Hepatocyte (in vitro differentiated cells): Measurements from ENCODE around the gene SLC29A4. TPM values are rescaled to one million over a fixed set of nuclear protein-coding genes. Genes with fewer than 3 reads are reported as not detected.

ENCODE experiments used
- DNase-seq: peaks from one replicate; pipeline ENCODE4 v3.0.0-alpha.2; 2016; ENCODE audit warnings: low spot score
- H2AFZ ChIP-seq: fragments of 200-600 bp; sonication (generic); 2 replicates; pipeline ENCODE4 v1.6.0; 2016; ENCODE audit warnings: antibody characterized with exemption, mild to moderate bottlenecking
- H3K27ac ChIP-seq: fragments of 200-600 bp; sonication (generic); 2 replicates; pipeline ENCODE4 v1.5.1; 2016; ENCODE audit warnings: mild to moderate bottlenecking
- H3K27me3 ChIP-seq: fragments of 200-600 bp; sonication (generic); 2 replicates; pipeline ENCODE4 v1.6.1; 2016
- H3K36me3 ChIP-seq: fragments of 200-600 bp; sonication (generic); replicated peaks from 2 replicates; pipeline ENCODE4 v1.5.1; 2016; ENCODE audit warnings: low read depth; ENCODE audit not compliant: insufficient read depth
- H3K4me1 ChIP-seq: fragments of 200-600 bp; sonication (generic); 2 replicates; pipeline ENCODE4 v1.5.1; 2016; ENCODE audit warnings: mild to moderate bottlenecking, moderate library complexity; ENCODE audit not compliant: insufficient read depth
- H3K4me2 ChIP-seq: fragments of 200-600 bp; sonication (generic); 2 replicates; pipeline ENCODE4 v1.6.0; 2016
- H3K4me3 ChIP-seq: fragments of 200-600 bp; sonication (generic); 2 replicates; pipeline ENCODE4 v1.5.1; 2016; ENCODE audit warnings: mild to moderate bottlenecking
- H3K79me2 ChIP-seq: fragments of 200-600 bp; sonication (generic); 2 replicates; pipeline ENCODE4 v1.6.0; 2017; ENCODE audit warnings: mild to moderate bottlenecking
- H3K9me2 ChIP-seq: fragments of 200-600 bp; sonication (generic); replicated peaks from 2 replicates; pipeline ENCODE4 v1.6.0; 2017; ENCODE audit warnings: mild to moderate bottlenecking; ENCODE audit not compliant: insufficient read depth
- H3K9me3 ChIP-seq: fragments of 200-600 bp; sonication (generic); 2 replicates; pipeline ENCODE4 v1.5.1; 2016; ENCODE audit warnings: low read depth, mild to moderate bottlenecking
- H4K20me1 ChIP-seq: fragments of 200-600 bp; sonication (generic); 2 replicates; pipeline ENCODE4 v1.6.0; 2016; ENCODE audit warnings: mild to moderate bottlenecking; ENCODE audit not compliant: insufficient read depth, poor library complexity, severe bottlenecking
- CTCF ChIP-seq: fragments of 200-600 bp; sonication (generic); IDR thresholded peaks from 2 replicates; pipeline ENCODE4 v1.5.1; 2016; ENCODE audit warnings: antibody characterized with exemption, mild to moderate bottlenecking; ENCODE audit not compliant: poor library complexity
- EZH2 ChIP-seq: fragments of 200-600 bp; sonication (generic); IDR thresholded peaks from 2 replicates; pipeline ENCODE4 v1.6.1; 2016; ENCODE audit warnings: antibody characterized with exemption, mild to moderate bottlenecking, borderline replicate concordance
- EZH2phosphoT487 ChIP-seq: fragments of 200-600 bp; sonication (generic); IDR thresholded peaks from one replicate; pipeline ENCODE4 v1.6.1; 2018; ENCODE audit warnings: antibody characterized with exemption, mild to moderate bottlenecking, low read depth, moderate library complexity; ENCODE audit not compliant: unreplicated experiment, severe bottlenecking
- WGBS: methylation state at CpG from one replicate; pipeline ENCODE4 v1.1.6; 2016; ENCODE audit warnings: low lambda C conversion rate; ENCODE audit errors: missing lambda C conversion rate; 5-methylcytosine and 5-hydroxymethylcytosine counted together
- polyA plus RNA-seq: library from polyadenylated mRNA; unstranded; fragments of >200 nt; fragmentation: Nextera tagmentation; extraction: Ambion mirVana; gene quantifications from 2 replicates; pipeline ENCODE4 v1.2.1, GENCODE V29; 2016
- total RNA-seq: library from RNA; depleted of rRNA; stranded (reverse); fragments of >200 nt; gene quantifications from 2 replicates; pipeline ENCODE4 v1.2.3, GENCODE V29; 2014

The SLC29A4 gene, protein sequence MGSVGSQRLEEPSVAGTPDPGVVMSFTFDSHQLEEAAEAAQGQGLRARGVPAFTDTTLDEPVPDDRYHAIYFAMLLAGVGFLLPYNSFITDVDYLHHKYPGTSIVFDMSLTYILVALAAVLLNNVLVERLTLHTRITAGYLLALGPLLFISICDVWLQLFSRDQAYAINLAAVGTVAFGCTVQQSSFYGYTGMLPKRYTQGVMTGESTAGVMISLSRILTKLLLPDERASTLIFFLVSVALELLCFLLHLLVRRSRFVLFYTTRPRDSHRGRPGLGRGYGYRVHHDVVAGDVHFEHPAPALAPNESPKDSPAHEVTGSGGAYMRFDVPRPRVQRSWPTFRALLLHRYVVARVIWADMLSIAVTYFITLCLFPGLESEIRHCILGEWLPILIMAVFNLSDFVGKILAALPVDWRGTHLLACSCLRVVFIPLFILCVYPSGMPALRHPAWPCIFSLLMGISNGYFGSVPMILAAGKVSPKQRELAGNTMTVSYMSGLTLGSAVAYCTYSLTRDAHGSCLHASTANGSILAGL
- total RNA-seq, result 21.9 and 22.3 TPM in 2 replicates
- polyA plus RNA-seq, result 32.6 and 36.1 TPM in 2 replicates

GRCh38 chr7:5282543-5283316 lies at the start of gene SLC29A4:
Gene SLC29A4 (plus strand): TSS chr7:5282943. CDS start chr7:5287817, 4,874 bp downstream.
- Histone ChIP-seq H3K9me3 (no peaks in the 10 kb centered on the region), H4K20me1 (no peaks in the 10 kb centered on the region), H3K4me2 (peak within 1 kb of the TSS; percentile 98), H2AFZ (peak within 1 kb of the TSS; percentile 71), H3K4me3 (peak within 1 kb of the TSS; percentile 72), H3K27ac (no peak within 1 kb of the TSS), H3K9me2 (no peaks in the 10 kb centered on the region), H3K79me2 (peaks cover 8% of the 10 kb centered on the region), H3K36me3 (no peaks in the 10 kb centered on the region), H3K4me1 (peaks cover 17% of the 10 kb centered on the region), H3K27me3 (no peaks in the 10 kb centered on the region)
- TF ChIP-seq EZH2phosphoT487 (no peak), EZH2 (no peak), CTCF (no peak)
- 0% methylated on average over 1 of the region's 69 CpGs for WGBS
- DNase-seq, result peak; percentile 71

DNA sequence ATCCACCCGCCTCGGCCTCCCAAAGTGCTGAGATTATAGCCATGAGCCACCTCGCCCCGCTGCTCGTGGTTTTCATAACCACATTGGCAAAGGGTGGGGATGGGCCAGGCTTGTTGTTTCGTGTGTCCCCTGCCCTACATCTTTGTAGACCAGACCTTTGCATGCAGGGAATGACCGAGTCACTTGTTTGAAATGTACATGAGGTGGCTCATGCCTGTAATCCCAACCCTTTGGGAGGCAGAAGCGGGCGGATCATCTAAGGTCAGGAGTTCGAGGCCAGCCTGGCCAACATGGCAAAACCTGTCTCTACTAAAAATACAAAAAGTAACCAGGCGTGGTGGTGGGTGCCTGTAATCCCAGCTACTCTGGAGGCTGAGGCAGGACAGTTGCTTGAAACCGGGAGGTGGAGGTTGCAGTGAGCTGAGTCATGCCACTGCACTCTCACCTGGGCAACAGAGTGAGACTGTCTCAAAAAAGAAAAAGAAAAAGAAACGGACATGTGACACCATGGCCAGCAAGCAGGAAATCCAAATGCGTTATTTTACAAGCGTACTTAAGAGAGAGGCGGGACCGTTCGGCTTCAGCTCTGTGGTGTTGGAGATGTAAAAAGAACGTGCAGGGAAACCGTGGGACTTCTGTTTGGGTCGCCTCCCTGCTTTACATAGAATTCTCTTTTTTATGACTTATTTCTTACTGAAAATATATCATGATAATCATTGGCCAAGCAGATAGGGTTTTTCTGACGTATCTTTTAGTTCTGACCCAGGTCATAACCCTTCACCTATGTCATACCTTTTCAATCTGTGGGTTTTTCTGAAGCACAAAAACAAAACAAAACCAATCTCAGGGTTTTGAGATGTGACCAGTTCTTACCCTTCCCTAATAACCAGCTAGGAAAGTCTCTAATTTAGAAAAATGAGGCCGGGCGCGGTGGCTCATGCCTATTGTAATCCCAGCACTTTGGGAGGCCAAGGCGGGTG lies 47.6 kb upstream of the SLC29A4 start:
- Histone ChIP-seq H3K27me3 (no peaks in the 10 kb centered on the region), H2AFZ (no peak overlapping the region), H3K9me3 (no peaks in the 10 kb centered on the region), H4K20me1 (no peaks in the 10 kb centered on the region), H3K4me2 (no peak overlapping the region), H3K79me2 (no peaks in the 10 kb centered on the region), H3K36me3 (no peaks in the 10 kb centered on the region), H3K4me1 (no peaks in the 10 kb centered on the region), H3K4me3 (no peak overlapping the region), H3K9me2 (no peaks in the 10 kb centered on the region), H3K27ac (no peak overlapping the region)
- DNase-seq, result peak; percentile 56
- WGBS, result 74% methylated on average over 26 of the region's 26 CpGs
- TF ChIP-seq EZH2 (no peak), CTCF (no peak), EZH2phosphoT487 (no peak)

DNA sequence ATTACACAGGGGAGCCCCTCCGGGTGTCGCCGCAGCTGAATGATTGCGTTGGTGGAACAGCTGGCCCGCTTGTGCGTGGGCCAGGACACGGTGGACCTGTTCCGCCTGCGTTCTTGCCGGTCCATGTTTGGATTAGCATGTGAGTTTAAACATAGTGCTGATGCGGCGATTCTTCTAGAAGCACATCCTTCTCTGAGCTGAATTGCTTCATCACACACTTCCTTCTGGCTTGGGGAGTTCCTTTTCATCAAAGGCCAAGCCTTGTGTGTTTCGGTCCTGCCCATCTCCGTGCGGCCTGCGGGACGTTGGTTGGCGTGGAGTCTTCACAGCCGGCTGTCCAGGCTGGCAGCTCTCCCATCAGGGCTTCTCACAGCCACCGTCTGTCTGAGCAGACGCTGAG lies 45.5 kb upstream of the SLC29A4 start:
- DNase-seq, result peak; percentile 41
- peaks cover 9% of the 10 kb centered on the region for H3K4me1 ChIP-seq
- H3K27ac ChIP-seq, result no peak overlapping the region
- WGBS, result 78% methylated on average over 20 of the region's 21 CpGs
- H3K27me3 ChIP-seq, result no peaks in the 10 kb centered on the region
- H3K9me2 ChIP-seq, result no peaks in the 10 kb centered on the region
- TF ChIP-seq EZH2 (no peak), CTCF (no peak), EZH2phosphoT487 (no peak)
- H3K4me2 ChIP-seq, result peak overlapping the region; percentile 41
- H3K4me3 ChIP-seq, result no peak overlapping the region
- H2AFZ ChIP-seq, result no peak overlapping the region
- H4K20me1 ChIP-seq, result no peaks in the 10 kb centered on the region
- H3K79me2 ChIP-seq, result no peaks in the 10 kb centered on the region
- no peaks in the 10 kb centered on the region for H3K9me3 ChIP-seq
- no peaks in the 10 kb centered on the region for H3K36me3 ChIP-seq
